HepG2 (cell line): ENCODE results near the gene NOX3. TPM values are rescaled to one million over a fixed set of nuclear protein-coding genes. Genes with fewer than 3 reads are reported as not detected.

ENCODE experiments used
- ATAC-seq: fragments of 200-7000 bp; cut with Tn5 transposase; 3 replicates; pipeline ENCODE4 v1.9.1; 2020; ENCODE audit warnings: mild to moderate bottlenecking, moderate library complexity
- BruUV-seq: library from RNA; stranded (reverse); fragments of 400-500 nt; replicated peaks from 2 replicates; lab custom pipeline; 2021; lab: Mats Ljungman, UMichigan
- CTCF ChIA-PET: fragments of 300-600 bp; formaldehyde crosslinking; extraction: SDS; loops from one replicate; lab custom pipeline; 2021; ENCODE audit warnings: low total read pairs, inconsistent platforms, low intra/inter-chr PET ratio; lab: Yijun Ruan, JAX
- POLR2A ChIA-PET: fragments of 350-600 bp; sonication (Branson Sonifier 250); formaldehyde crosslinking; loops from one replicate; lab custom pipeline; 2020; ENCODE audit warnings: antibody characterized with exemption, inconsistent platforms; lab: Yijun Ruan, JAX
- DNase-seq: peaks from one replicate; pipeline ENCODE4 v3.0.0-alpha.2; 2015; ENCODE audit warnings: low spot score
- FAIRE-seq: peaks from 3 replicates; lab custom pipeline; 2011; peaks lifted over from hg19 to GRCh38; lab: Jason Lieb, UNC
- H2AFZ ChIP-seq: one replicate; pipeline ENCODE4 v1.6.1; 2011; ENCODE audit warnings: low read length, inconsistent platforms
- H3K27ac ChIP-seq: fragments of 300-600 bp; 3 replicates; pipeline ENCODE4 v1.8.0; 2011; ENCODE audit warnings: mixed run types, mild to moderate bottlenecking, mixed read lengths, low read length, inconsistent platforms; ENCODE audit not compliant: insufficient read depth; ENCODE audit errors: extremely low read length
- H3K27me3 ChIP-seq, 2 experiments: fragments of 200-600 bp in 1 of 2; 2 replicates in 1 of 2; 3 replicates in 1 of 2; pipeline versions ENCODE4 v1.6.0 to v1.8.0; 2011; ENCODE audit warnings: low read length in 2 of 2, mild to moderate bottlenecking in 2 of 2, moderate library complexity in 2 of 2, inconsistent platforms in 1 of 2; ENCODE audit not compliant: insufficient read depth in 2 of 2, control insufficient read depth in 1 of 2
- H3K36me3 ChIP-seq, 2 experiments: fragments of 200-600 bp in 1 of 2; replicated peaks in 1 of 2; 2 replicates in 1 of 2; 3 replicates in 1 of 2; pipeline versions ENCODE4 v1.5.1 to v1.8.0; 2011; ENCODE audit warnings: low read length in 2 of 2, inconsistent platforms in 1 of 2; ENCODE audit not compliant: insufficient read depth in 2 of 2, control insufficient read depth in 1 of 2
- H3K4me1 ChIP-seq: 2 replicates; pipeline ENCODE4 v1.5.1; 2012; ENCODE audit warnings: low read length, inconsistent platforms; ENCODE audit not compliant: insufficient read depth
- H3K4me2 ChIP-seq: 2 replicates; pipeline ENCODE4 v1.6.0; 2011; ENCODE audit warnings: low read depth, low read length, inconsistent platforms
- H3K4me3 ChIP-seq, 3 experiments: fragments of 200-600 bp in 1 of 3; sonication (generic), shearing (Covaris generic) in 1 of 3; replicated peaks in 1 of 3; 2 replicates each; pipeline ENCODE4 v1.5.1; 2011 to 2016; ENCODE audit warnings: low read length in 3 of 3, inconsistent platforms in 2 of 3, low read depth in 2 of 3, mild to moderate bottlenecking in 2 of 3, control low read depth in 1 of 3, mixed read lengths in 1 of 3; ENCODE audit not compliant: insufficient read depth in 1 of 3
- H3K79me2 ChIP-seq: one replicate; pipeline ENCODE4 v1.6.1; 2011; ENCODE audit warnings: low read length, inconsistent platforms; ENCODE audit not compliant: insufficient read depth
- H3K9ac ChIP-seq: 2 replicates; pipeline ENCODE4 v1.6.0; 2011; ENCODE audit warnings: mild to moderate bottlenecking, low read depth, low read length, inconsistent platforms; ENCODE audit not compliant: insufficient read depth
- H3K9me3 ChIP-seq: 2 replicates; pipeline ENCODE4 v1.5.1; 2012; ENCODE audit warnings: mild to moderate bottlenecking, low read length
- H4K20me1 ChIP-seq: 2 replicates; pipeline ENCODE4 v1.6.0; 2011; ENCODE audit warnings: inconsistent platforms, mild to moderate bottlenecking, low read length, moderate library complexity; ENCODE audit not compliant: insufficient read depth
- CC2D1A ChIP-seq: sonication (generic); formaldehyde crosslinking; IDR thresholded peaks from 2 replicates; pipeline ENCODE4 v1.8.1; 2023; ENCODE audit warnings: mild to moderate bottlenecking, missing genetic modification reagents
- CREM ChIP-seq, 2 experiments: sonication (generic) in 1 of 2; formaldehyde crosslinking in 1 of 2; IDR thresholded peaks; 2 replicates each; pipeline versions ENCODE4 v1.4.0 to v1.6.1; 2016 to 2020; ENCODE audit warnings: antibody characterized with exemption in 1 of 2, mild to moderate bottlenecking in 1 of 2, missing genetic modification reagents in 1 of 2
- EED ChIP-seq: sonication (generic); formaldehyde crosslinking; IDR thresholded peaks from 2 replicates; pipeline ENCODE4 v1.5.0; 2020; ENCODE audit warnings: mild to moderate bottlenecking, missing genetic modification reagents
- HHEX ChIP-seq: IDR thresholded peaks from 2 replicates; pipeline ENCODE4 v1.6.1; 2016; ENCODE audit warnings: control low read depth
- IRF9 ChIP-seq: sonication (generic); formaldehyde crosslinking; IDR thresholded peaks from 2 replicates; pipeline ENCODE4 v1.8.0; 2022; ENCODE audit warnings: missing genetic modification reagents, mild to moderate bottlenecking, borderline replicate concordance
- KLF12 ChIP-seq: sonication (generic); formaldehyde crosslinking; IDR thresholded peaks from 2 replicates; pipeline ENCODE4 v1.4.0; 2020; ENCODE audit warnings: missing genetic modification reagents, borderline replicate concordance
- NBN ChIP-seq: fragments of 450-650 bp; conservative IDR thresholded peaks from 2 replicates; pipeline ENCODE4 v1.6.1; 2017
- NCOA5 ChIP-seq: sonication (generic); formaldehyde crosslinking; IDR thresholded peaks from 2 replicates; pipeline ENCODE4 v1.4.0; 2020; ENCODE audit warnings: missing genetic modification reagents
- PHF5A ChIP-seq: IDR thresholded peaks from one replicate; pipeline ENCODE4 v1.6.1; 2018; ENCODE audit warnings: low read depth, missing genetic modification reagents; ENCODE audit not compliant: unreplicated experiment
- RBFOX2 ChIP-seq: fragments of 200-400 bp; formaldehyde crosslinking; IDR thresholded peaks from 2 replicates; pipeline ENCODE4 v1.6.1; 2017; ENCODE audit warnings: low read depth, mild to moderate bottlenecking, low read length
- SMYD3 ChIP-seq: sonication (generic); formaldehyde crosslinking; IDR thresholded peaks from 2 replicates; pipeline ENCODE4 v1.8.1; 2023; ENCODE audit warnings: mild to moderate bottlenecking, missing genetic modification reagents
- TAF15 ChIP-seq: fragments of 200-400 bp; formaldehyde crosslinking; IDR thresholded peaks from one replicate; pipeline ENCODE4 v1.6.1; 2018; ENCODE audit warnings: mild to moderate bottlenecking, low read depth, low read length; ENCODE audit not compliant: poor library complexity, severe bottlenecking
- ZBTB38 ChIP-seq: sonication (generic); formaldehyde crosslinking; IDR thresholded peaks from 2 replicates; pipeline ENCODE4 v1.5.1; 2020; ENCODE audit warnings: mild to moderate bottlenecking, missing genetic modification reagents
- ZKSCAN8 ChIP-seq: IDR thresholded peaks from 2 replicates; pipeline ENCODE4 v1.6.1; 2016; ENCODE audit warnings: borderline replicate concordance, missing genetic modification reagents, missing compliant biosample characterization
- ZNF430 ChIP-seq: sonication (generic); formaldehyde crosslinking; IDR thresholded peaks from 2 replicates; pipeline ENCODE4 v1.9.0; 2021; ENCODE audit warnings: mild to moderate bottlenecking, missing genetic modification reagents
- ZNF431 ChIP-seq: sonication (generic); formaldehyde crosslinking; IDR thresholded peaks from 2 replicates; pipeline ENCODE4 v1.9.0; 2022; ENCODE audit warnings: missing genetic modification reagents, low read depth, mild to moderate bottlenecking, borderline replicate concordance
- ZNF782 ChIP-seq: sonication (generic); formaldehyde crosslinking; IDR thresholded peaks from 2 replicates; pipeline ENCODE4 v1.4.0; 2020; ENCODE audit warnings: missing genetic modification reagents, mild to moderate bottlenecking, borderline replicate concordance
- WGBS: methylation state at CpG from one replicate; pipeline ENCODE4 v1.1.6; 2017; ENCODE audit warnings: low lambda C conversion rate; 5-methylcytosine and 5-hydroxymethylcytosine counted together
- in situ Hi-C: cut with HindIII; loops from 2 replicates; pipeline ENCODE4 v1.10.0; 2017; ENCODE audit warnings: low pct_unique_long_range_greater_than_20kb; ENCODE audit not compliant: extremely low pct_ligation_motif_present
- intact Hi-C: fragments of 100-400 bp; cut with micrococcal nuclease; formaldehyde crosslinking; loops from one replicate; pipeline ENCODE4 v1.10.0; 2022; ENCODE audit not compliant: unreplicated experiment
- polyA plus RNA-seq, 8 experiments: library from polyadenylated mRNA; depleted of rRNA in 3 of 8; stranded (reverse) in 7 of 8; unstranded in 1 of 8; fragments of >200 nt; fragmentation: Illumina TruSeq in 4 of 8; extraction: Trizol in 4 of 8; gene quantifications; 2 replicates each; pipeline versions ENCODE4 v1.2.1 to v1.2.3, GENCODE V29; 2011 to 2016; ENCODE audit warnings: low read depth in 4 of 8, missing spikeins in 1 of 8, mixed read lengths in 1 of 8; ENCODE audit not compliant: insufficient read depth in 1 of 8
- total RNA-seq, 5 experiments: library from RNA; depleted of rRNA; stranded (reverse); fragments of >200 nt; fragmentation: Illumina TruSeq; extraction: Trizol; gene quantifications; 2 replicates each; pipeline ENCODE4 v1.2.3, GENCODE V29; 2016; ENCODE audit warnings: low read depth in 1 of 5

Gene NOX3
- total and polyA plus RNA-seq, 2 of the 13 experiments (the other 11 are each of a cell fraction or from before 2014, with no cell fraction given), result 0.09 to 0.18 TPM

DNA sequence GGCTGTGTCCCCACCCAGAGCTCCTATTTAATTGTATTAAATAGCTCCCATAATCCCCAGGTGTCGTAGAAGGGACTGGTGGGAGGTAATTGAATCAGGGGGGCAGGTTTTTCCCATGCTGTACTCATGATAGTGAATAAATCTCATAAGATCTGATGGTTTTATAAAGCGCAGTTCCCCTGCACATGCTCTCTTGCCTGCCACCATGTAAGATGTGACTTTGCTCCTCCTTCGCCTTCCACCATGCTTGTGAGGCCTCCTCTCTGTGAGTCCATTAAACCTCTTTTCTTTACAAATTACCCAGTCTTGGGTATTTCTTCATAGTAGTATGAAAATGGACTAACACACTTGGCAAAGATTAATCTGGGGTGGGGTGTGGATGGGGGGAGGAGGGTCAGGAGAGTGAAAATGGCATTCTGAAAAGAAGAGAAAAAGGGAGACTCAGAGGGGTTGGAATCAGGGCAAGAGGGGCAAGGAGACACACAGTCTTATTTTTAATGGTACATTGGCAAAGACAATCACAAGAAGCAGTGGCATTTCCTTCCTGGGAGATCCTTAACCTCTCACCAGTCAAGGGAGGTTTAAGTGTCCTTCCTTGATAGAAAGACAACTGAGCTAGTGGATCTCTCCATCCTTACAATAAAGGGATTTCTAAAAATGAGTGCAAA is 37.5 kb upstream of the NOX3 start:
- POLR2A ChIA-PET, result interaction anchor here (0.8 to 3.0 kb wide), 5 partner anchors 46 to 178 kb away, joined by 3 to 49 read pairs (median 3); partner anchors contain the start of gene TFB1M
- no TSS peak for BruUV-seq
- Histone ChIP-seq H3K4me3 (no peak overlapping the region), H2AFZ (no peak overlapping the region), H3K27me3 (no peaks in the 10 kb centered on the region), H3K36me3 (no peaks in the 10 kb centered on the region), H3K79me2 (no peaks in the 10 kb centered on the region), H3K9ac (no peak overlapping the region), H3K9me3 (0 out of 2 replicates have a peak, but pooled peaks cover 9% of the 10 kb centered on the region), H3K4me2 (no peak overlapping the region), H3K27ac (peak overlapping the region; percentile 76), H4K20me1 (no peaks in the 10 kb centered on the region), H3K4me1 (peaks cover 94% of the 10 kb centered on the region)
- no peak for DNase-seq
- 94% methylated on average over 3 of the region's 3 CpGs for WGBS
- CTCF ChIA-PET, result no interaction called here
- TF ChIP-seq HHEX (CRISPR knock-in tag), result no peak
- peak; percentile 98 for TF ChIP-seq ZNF430 (CRISPR knock-in tag)
- in situ Hi-C loops, result no loop called here
- FAIRE-seq, result no peak
- intact Hi-C loops, result no loop called here
- no peak for ATAC-seq

GRCh38 chr6:155492061-155492735 is 36.6 kb upstream of the NOX3 start:
- H3K9ac ChIP-seq, result no peak overlapping the region
- no peaks in the 10 kb centered on the region for H3K27me3 ChIP-seq
- no peak overlapping the region for H3K4me3 ChIP-seq
- H3K36me3 ChIP-seq, result no peaks in the 10 kb centered on the region
- intact Hi-C loops, result no loop called here
- H3K4me1 ChIP-seq, result peaks cover 94% of the 10 kb centered on the region
- WGBS, result 92% methylated on average over 2 of the region's 2 CpGs
- no peak overlapping the region for H2AFZ ChIP-seq
- no peak for ATAC-seq
- in situ Hi-C loops, result no loop called here
- peak overlapping the region; percentile 76 for H3K27ac ChIP-seq
- DNase-seq, result no peak
- 0 out of 2 replicates have a peak, but pooled peaks cover 9% of the 10 kb centered on the region for H3K9me3 ChIP-seq
- no peaks in the 10 kb centered on the region for H3K79me2 ChIP-seq
- no TSS peak for BruUV-seq
- FAIRE-seq, result no peak
- H4K20me1 ChIP-seq, result no peaks in the 10 kb centered on the region
- ChIA-PET POLR2A (interaction anchor here (1.5 to 2.9 kb wide), 2 partner anchors 164 to 179 kb away, joined by 3 to 49 read pairs; no protein-coding TSS in a partner anchor), CTCF (no interaction called here)
- no peak overlapping the region for H3K4me2 ChIP-seq
- TF ChIP-seq CC2D1A (CRISPR knock-in tag) (0 out of 2 replicates have a peak, but pooled peaks have one; percentile 43), TAF15 (no peak), CREM (IDR thresholded peaks at IDR 0.05) (no peak), CREM (CRISPR knock-in tag; IDR thresholded peaks at IDR 0.05) (no peak), KLF12 (no peak), RBFOX2 (no peak), NCOA5 (no peak), SMYD3 (CRISPR knock-in tag) (no peak), ZKSCAN8 (CRISPR knock-in tag) (peak; percentile 97), ZNF431 (CRISPR knock-in tag) (no peak), NBN (no peak), PHF5A (CRISPR knock-in tag) (no peak), ZBTB38 (CRISPR knock-in tag) (no peak), EED (CRISPR knock-in tag) (no peak), ZNF782 (CRISPR knock-in tag) (no peak), IRF9 (CRISPR knock-in tag) (no peak)
